Thymus (tissue), 11 donors: Measurements from ENCODE around the gene TMEM198. TPM values are rescaled to one million over a fixed set of nuclear protein-coding genes. Genes with fewer than 3 reads are reported as not detected.

Source experiments
- DNase-seq, 9 donors: peaks; one replicate each; pipeline ENCODE4 v3.0.0-alpha.2; 2013; ENCODE audit warnings: low spot score in 9 of 9, low read depth in 6 of 9, missing footprints in 1 of 9
- H3K27ac ChIP-seq, 2 donors: one replicate each; pipeline ENCODE4 v1.5.1; 2013; ENCODE audit warnings: control low read depth in 1 of 2, low read depth in 1 of 2, low read length in 1 of 2, mild to moderate bottlenecking in 1 of 2, moderate library complexity in 1 of 2
- H3K27me3 ChIP-seq, 2 donors: one replicate each; pipeline ENCODE4 v1.5.1; 2013; ENCODE audit warnings: low read length in 1 of 2; ENCODE audit not compliant: control insufficient read depth in 2 of 2, insufficient read depth in 1 of 2
- H3K36me3 ChIP-seq, 2 donors: one replicate each; pipeline ENCODE4 v1.5.1; 2013; ENCODE audit warnings: low read length in 1 of 2, mild to moderate bottlenecking in 1 of 2, moderate library complexity in 1 of 2; ENCODE audit not compliant: control insufficient read depth in 2 of 2, insufficient read depth in 2 of 2
- H3K4me1 ChIP-seq, 2 donors: one replicate each; pipeline ENCODE4 v1.5.1; 2013; ENCODE audit warnings: low read length in 2 of 2; ENCODE audit not compliant: control insufficient read depth in 2 of 2, insufficient read depth in 2 of 2
- H3K4me3 ChIP-seq, 2 donors: one replicate each; pipeline ENCODE4 v1.5.1; 2013; ENCODE audit warnings: low read length in 2 of 2, control low read depth in 1 of 2, mild to moderate bottlenecking in 1 of 2
- H3K9me3 ChIP-seq, 2 donors: one replicate each; pipeline ENCODE4 v1.5.1; 2013; ENCODE audit warnings: low read length in 1 of 2, mild to moderate bottlenecking in 1 of 2; ENCODE audit not compliant: control insufficient read depth in 2 of 2, insufficient read depth in 1 of 2
- WGBS: extraction: QIAGEN DNeasy Blood & Tissue Kit; methylation state at CpG from one replicate; pipeline ENCODE4 v1.1.7; 2013; 5-methylcytosine and 5-hydroxymethylcytosine counted together
- polyA plus RNA-seq: library from polyadenylated mRNA; stranded (reverse); fragments of 200-250 nt; gene quantifications from one replicate; pipeline ENCODE4 v1.2.3, GENCODE V29; 2013
- total RNA-seq: library from RNA; stranded (reverse); fragments of 120-200 nt; gene quantifications from one replicate; pipeline ENCODE4 v1.2.4, GENCODE V29; 2013
- donor health status: healthy.

TMEM198 gene
- total and polyA plus RNA-seq, 2 donors, result 0.52 to 3.7 TPM

GRCh38 chr2:219556413-219556812 is 12.6 kb downstream of the TMEM198 start:
- WGBS, result 96% methylated on average over 19 of the region's 19 CpGs
- no peaks in the 10 kb centered on the region for H3K36me3 ChIP-seq

GRCh38 chr2:219557320-219557719 is 13.5 kb downstream of the TMEM198 start:
- DNase-seq, result no peak
- Histone ChIP-seq H3K36me3 (no peaks in the 10 kb centered on the region), H3K9me3 (peaks cover 0 to 3% of the 10 kb centered on the region in 2 donors), H3K4me1 (peaks cover 5 to 8% of the 10 kb centered on the region in 2 donors), H3K27me3 (peaks cover 13 to 49% of the 10 kb centered on the region in 2 donors), H3K4me3 (no peak overlapping the region), H3K27ac (no peak overlapping the region)
- WGBS, result 97% methylated on average over 21 of the region's 21 CpGs

More at GRCh38 chr2:219556413-219556812, 12.6 kb downstream of the TMEM198 start:
- no peak for DNase-seq
- no peak overlapping the region for H3K27ac ChIP-seq
- H3K27me3 ChIP-seq, result peaks cover 21 to 54% of the 10 kb centered on the region in 2 donors
- H3K4me1 ChIP-seq, result peaks cover 8 to 16% of the 10 kb centered on the region in 2 donors
- no peak overlapping the region for H3K4me3 ChIP-seq
- peaks cover 1 to 3% of the 10 kb centered on the region in 2 donors for H3K9me3 ChIP-seq

GRCh38 chr2:219557791-219558785 is 14.3 kb downstream of the TMEM198 start:
- WGBS, result 98% methylated on average over 25 of the region's 25 CpGs
- Histone ChIP-seq H3K27me3 (peaks cover 6 to 45% of the 10 kb centered on the region in 2 donors), H3K36me3 (no peaks in the 10 kb centered on the region), H3K27ac (no peak overlapping the region), H3K4me1 (peaks cover 0 to 1% of the 10 kb centered on the region in 2 donors), H3K9me3 (no peaks in the 10 kb centered on the region), H3K4me3 (no peak overlapping the region)
- no peak for DNase-seq

GRCh38 chr2:219559156-219559915 is 15.5 kb downstream of the TMEM198 start:
- WGBS, result 98% methylated on average over 20 of the region's 20 CpGs

GRCh38 chr2:219560037-219560892 is 16.4 kb downstream of the TMEM198 start:
- WGBS, result 49% methylated on average over 8 of the region's 8 CpGs
- Histone ChIP-seq H3K36me3 (no peaks in the 10 kb centered on the region), H3K27ac (no peak overlapping the region), H3K4me3 (no peak overlapping the region), H3K27me3 (peaks cover 0 to 36% of the 10 kb centered on the region in 2 donors), H3K9me3 (no peaks in the 10 kb centered on the region), H3K4me1 (no peaks in the 10 kb centered on the region)
- no peak for DNase-seq

More at GRCh38 chr2:219559156-219559915, 15.5 kb downstream of the TMEM198 start:
- Histone ChIP-seq H3K27me3 (peaks cover 0 to 36% of the 10 kb centered on the region in 2 donors), H3K9me3 (no peaks in the 10 kb centered on the region), H3K27ac (no peak overlapping the region), H3K36me3 (no peaks in the 10 kb centered on the region), H3K4me3 (no peak overlapping the region), H3K4me1 (no peaks in the 10 kb centered on the region)
- DNase-seq, result no peak

GRCh38 chr2:219560893-219561178 is 17.0 kb downstream of the TMEM198 start:
- Histone ChIP-seq H3K27ac (no peak overlapping the region), H3K9me3 (no peaks in the 10 kb centered on the region), H3K27me3 (peaks cover 2 to 37% of the 10 kb centered on the region in 2 donors), H3K4me3 (no peak overlapping the region), H3K4me1 (no peaks in the 10 kb centered on the region), H3K36me3 (no peaks in the 10 kb centered on the region)
- no peak for DNase-seq
- 90% methylated on average over 3 of the region's 3 CpGs for WGBS

- Histone ChIP-seq H3K9me3 (no peaks in the 10 kb centered on the region), H3K27ac (no peak overlapping the region), H3K36me3 (no peaks in the 10 kb centered on the region), H3K27me3 (peaks cover 3 to 34% of the 10 kb centered on the region in 2 donors), H3K4me1 (no peaks in the 10 kb centered on the region), H3K4me3 (no peak overlapping the region)
- 95% methylated on average over 24 of the region's 24 CpGs for whole genome bisulfite sequencing
- DNase-seq, result no peak
These were observed 17.6 kb downstream of the TMEM198 start for GRCh38 chr2:219561179-219562048.
